Amniotic epithelial cell (primary cell): ENCODE measurements around the gene SNF8.

Source experiments
- DNase-seq: peaks from one replicate; pipeline ENCODE4 v3.0.0-alpha.2; 2010; ENCODE audit warnings: low read depth

Gene SNF8

DNA sequence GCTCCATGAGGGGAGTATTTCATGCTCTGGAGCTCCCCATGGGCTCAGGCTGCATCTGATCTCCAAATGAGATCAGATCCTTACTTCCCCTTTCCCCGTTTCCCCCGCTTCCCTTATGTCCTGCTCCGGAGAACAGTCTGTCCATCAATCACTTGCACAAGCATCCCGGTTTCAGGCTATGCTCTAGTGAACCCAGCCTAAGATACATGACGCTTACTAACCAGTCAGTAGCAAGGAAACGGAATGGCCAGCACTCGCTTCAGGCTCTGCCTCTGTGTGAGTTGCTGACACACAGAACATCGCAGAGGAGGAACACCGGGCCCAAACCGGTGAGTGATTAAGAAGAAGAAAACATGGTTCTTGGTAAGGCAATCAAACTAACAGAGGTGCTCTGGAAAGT lies 61.5 kb downstream of the SNF8 start:
- no peak for DNase-seq

GRCh38 chr17:48882272-48882671 lies 62.4 kb downstream of the SNF8 start:
- no peak for DNase-seq
